SH-SY5Y (cell line): ENCODE data around the gene MAPK9.
A peak's percentile ranks its signal among the peaks of the same experiment; 100 is the strongest.

Experiments used
- GATA2 ChIP-seq: IDR thresholded peaks from 2 replicates; pipeline ENCODE4 v1.6.1; 2011; ENCODE audit warnings: mild to moderate bottlenecking, low read depth, low read length
- GATA3 ChIP-seq: IDR thresholded peaks from 2 replicates; pipeline ENCODE4 v1.6.1; 2011; ENCODE audit warnings: low read depth, mild to moderate bottlenecking, low read length, moderate library complexity

MAPK9 gene

DNA sequence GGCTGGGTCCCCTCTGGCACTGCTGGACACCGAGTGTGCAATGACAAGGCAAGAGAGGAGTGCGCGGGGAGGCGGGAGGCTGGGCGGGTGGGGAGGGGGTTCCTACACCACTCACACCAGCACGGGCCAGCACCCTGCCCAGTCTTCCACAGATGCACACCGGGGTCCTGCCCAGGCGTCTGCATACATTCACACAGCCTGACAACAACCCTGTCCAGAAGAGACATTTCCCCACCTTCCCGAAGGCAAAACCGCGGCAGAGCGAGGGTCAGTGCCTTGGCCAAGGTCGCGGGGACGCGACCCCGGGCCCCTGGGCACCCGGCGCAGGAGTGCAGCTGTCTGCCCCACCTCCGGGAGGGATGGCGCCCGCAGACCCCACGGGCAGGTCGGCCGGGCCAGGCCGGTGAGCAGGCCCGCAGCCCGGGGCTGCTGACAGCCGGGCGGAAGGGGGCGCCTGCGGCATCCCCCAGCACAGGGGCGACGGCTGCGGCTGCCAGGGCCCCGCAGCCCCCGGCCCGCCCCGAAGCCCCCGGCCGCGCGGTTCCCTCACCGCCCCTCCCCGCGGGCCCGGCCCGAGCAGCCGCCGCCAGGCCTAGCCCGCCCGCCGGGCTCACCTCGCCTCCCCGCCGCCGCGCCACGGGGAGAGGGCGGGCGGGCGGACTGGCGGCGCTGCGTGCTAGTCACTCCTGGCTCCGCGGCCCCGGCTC is 496 bp downstream of the MAPK9 start:
- TF ChIP-seq GATA2 (no peak), GATA3 (no peak)

- TF ChIP-seq GATA2 (no peak), GATA3 (no peak)
Observed at GRCh38 chr5:180290568-180291233, 1.2 kb downstream of the MAPK9 start.

GRCh38 chr5:180289966-180290365 is 1.9 kb downstream of the MAPK9 start:
- TF ChIP-seq GATA2, result no peak
- TF ChIP-seq GATA3, result no peak

DNA sequence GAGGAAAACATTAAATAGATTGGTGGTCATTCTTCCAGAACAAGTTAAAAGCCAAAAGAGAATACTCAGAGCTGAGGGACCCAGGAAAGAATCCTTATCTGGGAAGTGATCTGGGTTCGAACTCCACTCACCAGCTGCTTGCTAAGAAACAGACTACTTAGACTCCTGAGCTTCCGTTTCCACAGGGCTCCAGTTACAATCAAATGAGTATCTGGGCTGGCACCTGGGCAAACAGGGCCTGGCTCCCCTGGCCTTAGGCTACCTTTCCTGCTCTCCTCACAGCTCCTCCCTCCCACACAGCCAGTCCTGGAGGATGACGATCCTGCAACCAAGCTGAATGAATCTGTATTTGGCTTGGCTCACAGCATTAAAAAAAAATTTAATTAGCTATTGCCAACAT is 2.5 kb downstream of the MAPK9 start:
- no peak; the same call in 1 of the 2 replicates for TF ChIP-seq GATA3
- peak; percentile 89 for TF ChIP-seq GATA2

- peak; percentile 82 for TF ChIP-seq GATA2
- peak; percentile 66; the same call in 1 of the 2 replicates for TF ChIP-seq GATA3
Observed at GRCh38 chr5:180287868-180288267, 4.0 kb downstream of the MAPK9 start.

GRCh38 chr5:180287404-180287803 is 4.5 kb downstream of the MAPK9 start:
- TF ChIP-seq GATA3 (no peak), GATA2 (no peak)

DNA sequence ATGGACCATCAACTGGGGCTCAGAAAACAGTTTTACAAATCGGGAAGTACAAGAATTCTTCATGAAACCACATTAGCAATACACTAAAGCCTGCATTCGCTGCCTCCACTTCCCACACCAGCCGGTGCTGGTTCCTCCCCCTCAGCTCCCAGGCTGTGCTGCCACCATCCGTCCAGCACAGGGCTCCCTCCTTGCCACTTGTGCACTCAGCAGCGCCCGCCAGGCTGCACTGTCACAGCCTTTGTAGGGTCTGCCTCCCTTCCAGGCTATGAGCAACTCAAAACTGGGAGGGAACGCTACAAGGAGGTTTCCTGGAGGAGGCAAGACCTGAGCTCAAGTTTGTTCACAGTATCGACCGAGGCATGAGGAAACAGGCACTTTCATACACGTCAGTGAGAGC is 7.7 kb downstream of the MAPK9 start:
- TF ChIP-seq GATA3 (no peak), GATA2 (no peak)

DNA sequence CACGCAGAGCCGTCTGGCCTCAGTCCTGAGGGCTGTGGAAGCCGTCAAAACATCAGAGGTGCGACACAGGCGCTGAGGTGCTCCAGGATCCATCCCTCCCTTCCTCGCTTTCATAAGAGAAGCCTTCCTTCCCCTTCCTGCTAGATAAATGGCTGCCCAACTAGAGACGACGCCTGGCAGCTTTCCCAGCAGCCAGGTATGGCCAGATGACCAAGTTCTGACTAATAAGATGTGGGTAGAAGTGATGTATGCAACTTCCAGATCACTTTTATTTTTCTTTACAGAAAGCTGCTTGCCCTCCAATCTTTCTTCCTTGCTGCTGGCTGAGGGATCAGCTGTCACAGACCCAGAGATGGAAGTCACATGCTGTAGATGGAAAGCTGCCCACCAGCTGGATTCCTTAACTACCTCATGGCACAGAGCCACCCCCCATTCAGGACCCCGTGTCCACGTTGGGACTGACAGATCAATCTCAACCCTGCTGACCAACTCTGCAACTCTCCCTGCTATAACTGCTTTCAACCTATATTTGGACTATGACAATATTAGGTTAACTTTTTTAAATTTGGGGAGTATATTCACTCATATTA is 8.8 kb downstream of the MAPK9 start:
- TF ChIP-seq GATA2, result no peak
- no peak for TF ChIP-seq GATA3

DNA sequence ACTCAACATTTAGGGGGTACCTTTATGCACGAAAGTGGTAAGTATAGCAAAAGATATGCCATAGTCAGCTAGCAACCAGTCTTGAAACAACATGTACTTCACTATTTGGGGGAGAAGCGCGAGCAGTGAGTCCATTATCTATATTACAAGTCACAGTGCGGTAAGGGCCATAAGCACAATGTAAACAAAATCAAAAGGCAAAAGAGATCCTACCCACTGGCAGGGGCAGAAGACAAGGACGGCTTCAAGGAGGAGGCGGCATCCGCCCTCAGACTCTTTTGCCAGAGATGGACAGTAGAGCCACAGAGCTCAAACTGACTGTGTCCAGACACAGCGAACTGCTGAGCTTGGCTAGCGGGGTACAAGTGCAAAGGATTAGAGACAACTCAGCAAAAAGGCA is 9.6 kb downstream of the MAPK9 start:
- TF ChIP-seq GATA3, result no peak
- TF ChIP-seq GATA2, result no peak

DNA sequence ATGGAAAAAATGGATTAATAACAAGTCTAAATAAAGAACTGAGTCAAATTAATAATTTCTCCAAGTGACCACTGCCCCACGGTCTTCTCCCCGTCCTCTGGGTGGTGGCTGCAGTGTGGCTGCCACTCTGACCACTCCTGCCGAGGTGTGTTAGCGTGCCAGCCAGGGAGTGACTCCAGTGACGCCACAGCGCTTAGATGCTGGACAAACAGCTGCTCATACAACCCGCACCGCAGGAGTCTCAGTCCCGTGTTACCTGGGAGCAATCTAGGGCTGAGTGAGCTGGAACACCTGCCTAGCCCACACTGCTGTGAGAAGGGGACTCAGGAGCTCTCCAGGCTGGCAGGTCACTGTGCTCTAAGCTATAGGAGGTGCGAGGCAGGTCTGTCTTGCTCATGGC is 10.2 kb downstream of the MAPK9 start:
- no peak for TF ChIP-seq GATA3
- TF ChIP-seq GATA2, result no peak

GRCh38 chr5:180274695-180275094 is 17.2 kb downstream of the MAPK9 start:
- TF ChIP-seq GATA2 (no peak), GATA3 (no peak)

- TF ChIP-seq GATA3, result no peak
- no peak for TF ChIP-seq GATA2
Observed at GRCh38 chr5:180271221-180271620, 20.7 kb downstream of the MAPK9 start.

DNA sequence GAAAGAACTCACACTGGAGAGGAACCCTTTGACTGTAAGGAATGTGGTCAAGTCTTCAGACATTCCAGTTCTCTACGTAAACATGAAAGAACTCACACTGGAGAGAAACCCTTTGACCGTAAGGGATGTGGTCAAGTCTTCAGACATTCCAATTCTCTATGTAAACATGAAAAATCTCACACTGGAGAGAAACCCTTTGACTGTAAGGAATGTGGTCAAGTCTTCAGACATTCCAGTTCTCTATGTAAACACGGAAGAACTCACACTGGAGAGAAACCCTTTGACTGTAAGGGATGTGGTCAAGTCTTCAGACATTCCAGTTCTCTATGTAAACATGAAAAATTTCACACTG is 32.6 kb downstream of the MAPK9 start:
- TF ChIP-seq GATA3 (no peak), GATA2 (no peak)

GRCh38 chr5:180253036-180253824 is 38.7 kb downstream of the MAPK9 start:
- TF ChIP-seq GATA2 (no peak), GATA3 (no peak)

GRCh38 chr5:180251887-180252286 is 40.0 kb downstream of the MAPK9 start:
- TF ChIP-seq GATA3 (no peak), GATA2 (no peak)
